GM23248 (cell line): ENCODE data around the gene HSPBP1.

Source experiments
- EZH2 ChIP-seq: fragments of 200-600 bp; sonication (generic); IDR thresholded peaks from 2 replicates; pipeline ENCODE4 v1.6.1; 2018; ENCODE audit warnings: antibody characterized with exemption, mild to moderate bottlenecking; ENCODE audit not compliant: insufficient read depth, poor library complexity, severe bottlenecking
- EZH2phosphoT487 ChIP-seq: fragments of 200-600 bp; sonication (generic); IDR thresholded peaks from 2 replicates; pipeline ENCODE4 v1.6.1; 2018; ENCODE audit warnings: antibody characterized with exemption, moderate library complexity, mild to moderate bottlenecking, low read depth; ENCODE audit not compliant: insufficient read depth

DNA sequence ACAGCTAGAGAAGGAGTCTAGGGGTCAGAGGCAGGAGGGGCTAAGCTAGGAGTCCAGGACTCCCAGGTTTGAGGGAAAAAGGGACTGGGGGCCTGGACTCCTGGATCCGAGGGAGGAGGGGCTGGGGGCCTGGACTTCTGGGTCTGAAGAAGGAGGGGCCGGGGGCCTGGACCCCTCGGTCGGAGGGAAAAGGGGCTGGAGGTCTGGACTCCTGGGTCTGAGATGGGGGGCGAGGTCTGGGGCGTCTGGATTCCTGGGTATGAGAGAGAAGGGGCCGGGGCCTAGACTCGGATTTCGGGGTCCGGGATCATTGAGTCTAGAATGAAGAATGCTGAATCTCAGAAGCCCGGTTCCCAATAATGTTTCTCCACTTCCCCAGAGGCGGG, 22.4 kb upstream of the HSPBP1 start:
- TF ChIP-seq EZH2 (no peak), EZH2phosphoT487 (no peak)
